Central memory CD8-positive, alpha-beta T cell (primary cell): Measurements from ENCODE around the gene STIL.

ENCODE experiments used
- ATAC-seq: fragments of 150-1000 bp; cut with Tn5 transposase; replicated peaks from 2 replicates; pipeline ENCODE4 v1.10.0; 2022; ENCODE audit warnings: mild to moderate bottlenecking, moderate FRiP score, moderate number of reproducible peaks; ENCODE audit not compliant: poor library complexity, severe bottlenecking; ENCODE audit errors: extremely low read depth
- DNase-seq, 2 donors: peaks; one replicate each; pipeline ENCODE4 v3.0.0; 2021; ENCODE audit warnings: low spot score in 2 of 2
- H3K27ac Mint-ChIP-seq: one replicate; pipeline ENCODE4 v1.8.0; 2022; ENCODE audit warnings: low read depth, mild to moderate bottlenecking, moderate library complexity, mixed read lengths
- H3K27me3 Mint-ChIP-seq: one replicate; pipeline ENCODE4 v1.8.0; 2022; ENCODE audit warnings: mixed read lengths
- H3K36me3 Mint-ChIP-seq: one replicate; pipeline ENCODE4 v1.8.0; 2022; ENCODE audit warnings: mild to moderate bottlenecking, moderate library complexity, mixed read lengths; ENCODE audit not compliant: insufficient read depth
- H3K4me1 Mint-ChIP-seq: one replicate; pipeline ENCODE4 v1.8.0; 2022; ENCODE audit warnings: mixed read lengths
- H3K4me3 Mint-ChIP-seq: one replicate; pipeline ENCODE4 v1.8.0; 2022; ENCODE audit warnings: mild to moderate bottlenecking, moderate library complexity, mixed read lengths
- H3K9me3 Mint-ChIP-seq: one replicate; pipeline ENCODE4 v1.8.0; 2022; ENCODE audit warnings: mixed read lengths

The STIL gene

DNA sequence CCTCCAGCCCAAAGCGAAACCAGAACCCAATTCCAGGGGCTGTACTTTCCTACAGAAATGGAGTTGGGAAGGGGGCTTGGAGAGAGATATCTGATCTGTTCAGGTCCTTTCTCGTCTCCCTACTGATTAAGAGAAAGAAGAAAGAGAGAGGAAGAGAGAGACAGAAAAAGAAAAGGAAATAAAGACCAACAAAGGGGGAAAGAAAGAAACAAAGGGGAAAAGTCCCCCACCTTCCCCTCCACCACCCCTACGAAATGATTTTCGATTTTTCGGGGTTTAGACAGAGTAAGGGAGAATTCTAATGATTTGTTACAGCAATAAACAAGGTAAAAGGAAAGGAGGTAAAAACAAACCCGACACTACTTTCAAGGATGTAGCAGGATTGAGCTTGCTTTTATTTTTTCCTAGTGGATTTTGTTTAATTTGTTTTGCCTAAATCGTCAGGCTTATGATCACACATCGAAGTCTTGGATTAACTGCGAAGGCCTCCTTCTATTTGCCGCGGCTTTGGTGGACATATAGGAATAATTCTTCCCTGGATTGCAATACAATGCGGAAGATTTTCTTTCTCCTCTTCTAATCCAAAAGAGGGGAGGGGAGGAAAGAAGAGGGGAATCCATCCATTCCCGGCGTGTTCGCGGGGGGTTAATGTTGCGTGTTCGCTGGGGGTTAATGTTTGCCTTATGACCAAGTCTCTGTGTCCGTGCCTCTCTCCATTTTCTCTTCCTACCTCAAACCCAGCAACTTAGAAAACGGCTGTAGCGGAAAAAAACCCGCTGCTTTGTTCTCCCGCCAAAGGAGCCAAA lies 83.9 kb downstream of the STIL start:
- no peaks in the 10 kb centered on the region for H3K27me3 Mint-ChIP-seq
- no peak for ATAC-seq
- peak overlapping the region; percentile 52 for H3K4me3 Mint-ChIP-seq
- peaks cover 7% of the 10 kb centered on the region for H3K36me3 Mint-ChIP-seq
- DNase-seq, result no peak
- H3K9me3 Mint-ChIP-seq, result no peaks in the 10 kb centered on the region
- peaks cover 31% of the 10 kb centered on the region for H3K4me1 Mint-ChIP-seq
- H3K27ac Mint-ChIP-seq, result no peak overlapping the region

DNA sequence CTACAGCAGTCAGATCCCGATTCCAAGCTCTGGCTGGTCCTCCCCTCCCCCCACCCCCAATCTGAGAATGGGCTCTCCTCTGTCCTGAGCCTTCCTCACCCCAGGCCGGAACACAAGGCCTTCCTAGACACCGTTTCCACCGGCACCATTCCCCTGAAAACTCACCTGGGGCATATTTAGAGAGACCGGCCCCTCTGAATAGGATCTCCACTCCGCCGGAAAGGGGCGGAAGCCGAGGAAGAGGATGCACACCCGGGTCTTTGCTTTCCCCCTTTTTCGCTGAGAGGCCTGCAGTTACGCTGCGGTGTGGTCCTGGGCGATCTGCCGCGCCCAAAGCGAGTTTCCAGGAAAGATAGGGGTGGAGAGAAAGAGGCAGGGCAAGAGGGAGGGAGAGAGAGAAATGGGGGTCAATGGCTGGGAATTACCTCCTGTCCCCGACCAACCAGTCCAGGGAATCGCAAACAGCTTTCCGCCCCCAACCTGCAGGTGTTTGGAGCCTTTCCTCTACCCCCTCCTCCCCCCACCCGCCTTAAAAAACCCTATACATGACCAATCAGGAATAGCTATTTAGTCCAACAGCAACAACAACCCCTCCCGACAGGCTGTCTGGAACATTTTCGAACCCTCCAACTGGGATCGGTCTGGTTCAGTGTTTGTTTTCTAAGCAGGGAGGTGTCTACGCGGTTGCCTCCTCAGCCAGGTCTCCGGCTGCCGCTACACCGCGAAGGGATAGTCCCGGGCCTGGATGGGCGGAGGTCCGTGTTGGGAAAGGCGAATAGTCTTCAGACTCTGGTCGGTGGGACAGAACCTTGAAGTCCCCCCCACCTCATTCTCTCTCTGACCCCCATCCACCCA lies 84.7 kb downstream of the STIL start:
- Mint-ChIP-seq H3K9me3 (no peaks in the 10 kb centered on the region), H3K4me3 (peak overlapping the region; percentile 23), H3K27ac (no peak overlapping the region), H3K27me3 (no peaks in the 10 kb centered on the region), H3K36me3 (peaks cover 7% of the 10 kb centered on the region), H3K4me1 (peaks cover 31% of the 10 kb centered on the region)
- DNase-seq (no peak), ATAC-seq (no peak)

DNA sequence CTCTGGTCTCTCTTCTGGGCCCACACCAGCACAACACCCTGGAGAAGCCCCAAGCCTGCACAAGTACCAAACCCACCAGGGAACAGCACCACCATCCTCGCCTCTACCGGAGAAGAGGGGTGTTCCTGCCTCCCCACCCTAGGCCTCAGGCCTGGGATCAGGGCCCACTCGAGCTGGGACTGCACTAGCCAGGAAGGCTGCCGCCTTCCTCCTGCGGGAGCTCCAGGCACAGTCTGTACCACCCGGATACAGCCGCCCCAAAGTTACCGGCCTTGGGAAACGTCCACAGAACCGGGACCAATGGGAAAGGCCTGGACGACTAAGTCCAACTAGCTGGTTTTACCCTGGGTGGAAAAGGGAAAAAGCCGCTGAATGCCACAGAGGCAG lies 85.3 kb downstream of the STIL start:
- Mint-ChIP-seq H3K9me3 (no peaks in the 10 kb centered on the region), H3K4me3 (no peak overlapping the region), H3K4me1 (peaks cover 31% of the 10 kb centered on the region), H3K27ac (no peak overlapping the region), H3K27me3 (no peaks in the 10 kb centered on the region), H3K36me3 (peaks cover 7% of the 10 kb centered on the region)
- ATAC-seq (no peak), DNase-seq (no peak)

DNA sequence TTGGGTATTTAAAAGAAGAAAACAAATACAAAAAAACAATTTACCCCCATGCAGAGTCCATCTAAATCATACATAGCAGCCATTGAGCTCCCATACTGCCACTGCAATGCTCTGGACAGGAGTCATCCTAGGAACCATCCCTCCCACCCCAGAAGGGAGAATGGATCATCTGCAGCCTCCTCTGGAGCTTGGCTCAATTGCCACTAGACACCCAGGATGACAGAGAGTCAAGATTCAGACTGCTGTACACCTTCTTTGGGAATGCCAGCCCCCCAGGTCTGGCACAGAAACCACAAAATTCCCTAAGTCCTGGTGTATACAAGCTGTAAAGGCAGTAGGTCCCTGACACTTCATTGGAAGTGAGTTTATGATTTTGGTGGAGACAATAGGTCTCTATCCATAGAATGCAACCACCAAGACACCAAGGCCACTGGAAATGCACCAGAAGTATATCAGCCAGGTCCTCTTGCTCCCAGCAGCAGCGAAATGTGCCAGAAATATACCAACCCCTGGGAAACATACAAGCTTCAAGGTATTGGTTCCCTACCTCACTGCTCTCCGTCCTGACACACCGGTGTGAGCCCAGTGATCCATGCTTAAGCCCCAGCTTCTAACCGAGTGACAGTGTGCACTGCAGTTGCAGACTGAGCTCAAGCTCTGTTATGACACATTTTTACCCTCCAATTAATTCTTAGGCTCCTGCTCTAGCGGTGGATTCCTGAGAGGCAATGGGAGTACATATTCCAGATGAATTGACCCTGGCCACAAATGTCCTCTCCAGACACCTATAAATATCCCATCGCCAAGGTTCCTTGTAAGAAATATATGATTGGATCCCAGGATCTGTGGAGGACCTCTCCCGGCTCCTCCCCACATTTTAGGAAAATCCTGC lies 86.4 kb downstream of the STIL start:
- no peaks in the 10 kb centered on the region for H3K9me3 Mint-ChIP-seq
- DNase-seq, result no peak
- ATAC-seq, result no peak
- H3K27ac Mint-ChIP-seq, result no peak overlapping the region
- H3K36me3 Mint-ChIP-seq, result peaks cover 7% of the 10 kb centered on the region
- H3K4me3 Mint-ChIP-seq, result no peak overlapping the region
- H3K4me1 Mint-ChIP-seq, result peaks cover 29% of the 10 kb centered on the region
- no peaks in the 10 kb centered on the region for H3K27me3 Mint-ChIP-seq

DNA sequence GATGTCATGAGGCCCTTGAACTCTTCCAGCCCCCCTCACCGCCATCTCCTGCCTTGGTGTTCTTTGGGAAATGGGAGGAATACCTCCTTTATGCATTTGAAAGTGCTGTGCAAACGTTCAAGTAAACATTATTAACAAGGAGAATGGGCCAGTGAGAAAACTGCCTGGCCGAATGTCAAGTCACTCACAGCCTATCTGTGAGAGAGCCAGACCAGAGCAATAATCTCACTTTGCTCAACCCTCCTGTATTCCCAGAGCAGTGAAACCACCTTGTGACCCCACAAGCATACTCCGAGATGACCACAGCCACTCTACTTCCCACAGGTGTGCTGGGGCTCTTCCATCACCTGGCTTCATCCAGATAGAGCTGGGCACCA lies 87.1 kb downstream of the STIL start:
- Mint-ChIP-seq H3K36me3 (peaks cover 7% of the 10 kb centered on the region), H3K27me3 (no peaks in the 10 kb centered on the region), H3K9me3 (no peaks in the 10 kb centered on the region), H3K4me3 (no peak overlapping the region), H3K27ac (no peak overlapping the region), H3K4me1 (peaks cover 23% of the 10 kb centered on the region)
- ATAC-seq, result no peak
- DNase-seq, result no peak

DNA sequence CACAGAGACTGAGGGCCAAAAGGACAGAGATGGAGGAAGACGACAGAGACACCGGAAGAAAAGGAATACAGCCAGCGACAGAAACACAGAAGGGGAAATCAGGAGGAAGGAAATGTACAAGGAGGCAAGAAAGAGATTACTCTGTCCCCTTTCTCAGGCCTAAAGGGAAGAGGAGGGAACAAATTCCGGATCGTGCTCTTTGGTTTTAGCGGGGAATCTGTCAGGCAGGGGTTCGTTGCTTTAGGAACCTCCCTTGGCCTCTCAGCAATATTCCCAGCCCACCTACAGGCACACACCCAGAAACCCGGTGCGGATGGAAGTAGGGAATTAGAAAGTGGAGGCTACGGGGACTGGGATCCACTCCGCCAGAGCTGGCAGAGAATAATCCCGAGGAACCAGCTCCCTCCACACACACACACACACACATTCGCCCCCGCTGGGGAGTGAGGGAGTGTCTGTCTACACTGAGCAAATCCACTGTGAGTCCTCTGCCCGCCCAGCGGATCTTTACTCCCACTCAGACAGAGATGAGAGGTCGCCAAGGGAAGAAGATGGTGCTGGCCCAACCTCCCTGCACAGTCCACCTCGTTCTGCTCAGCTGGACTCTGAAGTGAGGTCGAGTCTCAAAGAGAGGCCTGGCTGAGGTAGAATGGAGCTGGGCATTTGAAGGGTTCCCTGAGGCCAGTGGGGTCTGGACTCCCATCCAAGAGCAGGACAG lies 87.7 kb downstream of the STIL start:
- Mint-ChIP-seq H3K36me3 (peaks cover 6% of the 10 kb centered on the region), H3K27me3 (no peaks in the 10 kb centered on the region), H3K9me3 (no peaks in the 10 kb centered on the region), H3K4me3 (peak overlapping the region; percentile 21), H3K27ac (no peak overlapping the region), H3K4me1 (peaks cover 18% of the 10 kb centered on the region)
- ATAC-seq, result no peak
- no peak for DNase-seq

DNA sequence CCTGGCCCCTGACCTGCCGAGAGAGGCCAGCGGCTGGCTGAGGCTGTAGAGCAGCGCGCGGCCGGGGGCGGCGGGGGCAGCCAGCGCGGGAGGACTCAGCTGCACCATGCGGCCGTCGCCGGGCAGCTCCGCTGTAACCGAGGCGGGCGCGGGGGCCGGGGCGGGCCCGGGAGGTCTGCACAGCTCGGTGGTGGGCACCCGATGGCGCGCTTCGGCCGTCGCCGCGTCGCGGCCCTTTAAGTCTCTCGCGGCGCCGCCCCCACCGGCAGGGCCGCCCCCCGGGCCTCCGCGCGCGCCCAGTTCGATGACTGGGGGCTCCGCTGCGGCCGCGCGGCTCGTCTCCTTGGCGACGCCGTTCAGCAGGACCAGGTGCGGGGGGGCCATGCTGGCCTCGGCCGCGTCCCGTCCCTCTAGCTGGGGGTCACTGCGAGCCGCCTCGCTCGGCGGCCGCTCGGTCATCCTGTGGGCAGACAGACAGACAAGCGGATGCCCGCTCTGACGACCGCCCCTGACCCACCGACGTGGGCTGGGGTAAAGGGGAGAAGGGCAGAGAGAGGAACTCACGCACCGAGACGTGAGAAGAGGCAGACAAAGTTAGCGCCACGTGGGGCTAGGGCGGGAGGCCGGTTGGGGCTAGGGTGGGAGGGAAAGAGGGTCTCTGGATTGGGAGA lies 88.4 kb downstream of the STIL start:
- H3K27ac Mint-ChIP-seq, result no peak overlapping the region
- H3K36me3 Mint-ChIP-seq, result peaks cover 3% of the 10 kb centered on the region
- H3K27me3 Mint-ChIP-seq, result no peaks in the 10 kb centered on the region
- peak overlapping the region; percentile 21 for H3K4me3 Mint-ChIP-seq
- DNase-seq, result no peak
- peaks cover 10% of the 10 kb centered on the region for H3K4me1 Mint-ChIP-seq
- no peak for ATAC-seq
- no peaks in the 10 kb centered on the region for H3K9me3 Mint-ChIP-seq

DNA sequence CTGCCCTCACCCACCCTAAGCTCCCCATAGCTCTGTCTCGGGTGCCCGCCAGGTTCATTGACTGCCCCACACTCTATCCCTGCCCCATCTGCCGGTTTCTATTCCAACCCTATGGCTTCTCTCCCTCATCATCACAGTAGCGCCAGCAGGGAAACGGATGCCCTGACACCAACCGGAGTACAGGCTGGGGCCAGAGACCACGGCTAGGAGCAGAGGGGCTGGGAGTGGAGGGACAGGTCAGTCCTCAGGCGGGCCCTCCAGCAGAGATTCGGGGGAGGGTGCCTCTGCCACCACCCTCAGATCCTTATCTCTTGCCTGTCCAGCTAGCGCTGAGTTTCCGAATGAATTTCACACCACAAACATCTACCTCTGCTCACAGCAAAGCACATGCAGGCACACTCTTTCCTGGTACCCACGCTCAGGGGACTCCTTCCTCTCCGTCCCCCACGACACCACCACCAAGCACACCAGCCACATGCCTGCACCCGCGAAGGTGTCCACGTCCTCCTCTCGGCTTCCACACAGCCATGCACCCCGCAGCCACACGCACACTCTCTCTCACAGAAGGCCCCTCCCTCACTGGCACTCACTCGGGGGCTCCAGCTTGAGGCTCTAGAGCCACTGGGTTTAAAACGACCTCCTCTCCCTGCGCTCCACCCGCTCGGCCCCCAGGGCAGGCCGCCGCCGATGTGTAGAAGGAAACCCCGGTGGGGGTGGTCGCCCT lies 89.1 kb downstream of the STIL start:
- H3K4me3 Mint-ChIP-seq, result no peak overlapping the region
- H3K4me1 Mint-ChIP-seq, result peaks cover 3% of the 10 kb centered on the region
- H3K27me3 Mint-ChIP-seq, result no peaks in the 10 kb centered on the region
- DNase-seq (no peak), ATAC-seq (no peak)
- H3K27ac Mint-ChIP-seq, result no peak overlapping the region
- no peaks in the 10 kb centered on the region for H3K36me3 Mint-ChIP-seq
- H3K9me3 Mint-ChIP-seq, result no peaks in the 10 kb centered on the region

DNA sequence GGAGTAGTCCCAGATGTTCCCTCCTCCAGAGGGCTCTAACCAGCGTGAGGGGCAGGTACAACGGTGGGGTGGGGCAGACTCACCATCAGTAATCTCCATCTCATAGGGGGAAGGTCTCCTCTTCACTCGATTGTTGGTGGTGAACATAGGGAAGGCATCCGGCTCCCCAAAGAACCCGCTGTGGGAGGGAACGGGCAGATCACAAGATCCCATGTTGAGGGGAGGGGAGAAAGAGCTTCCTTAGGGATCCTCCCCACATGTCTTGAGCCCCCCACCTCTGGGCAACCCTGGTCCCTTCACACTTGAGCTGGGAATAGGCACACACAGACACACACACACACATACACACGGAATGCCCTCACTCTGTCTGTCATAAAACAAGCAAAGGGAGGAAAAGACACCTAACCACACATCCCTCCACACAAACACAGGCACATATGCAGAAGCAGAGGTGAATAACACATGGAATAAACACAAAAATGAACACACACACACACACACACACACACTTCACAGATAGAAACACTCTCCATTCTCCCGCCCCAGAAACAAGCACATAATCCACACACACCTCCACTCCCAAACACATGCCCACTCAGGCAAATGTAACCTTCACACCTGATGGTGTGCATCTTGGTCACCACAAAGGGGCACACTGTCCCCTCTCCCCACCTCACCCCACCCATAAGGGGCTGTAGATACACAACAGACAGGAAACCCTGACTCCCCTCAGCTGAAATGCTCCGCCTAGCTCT lies 89.8 kb downstream of the STIL start:
- no peak overlapping the region for H3K27ac Mint-ChIP-seq
- ATAC-seq (no peak), DNase-seq (no peak)
- no peak overlapping the region for H3K4me3 Mint-ChIP-seq
- H3K27me3 Mint-ChIP-seq, result no peaks in the 10 kb centered on the region
- H3K4me1 Mint-ChIP-seq, result no peaks in the 10 kb centered on the region
- no peaks in the 10 kb centered on the region for H3K9me3 Mint-ChIP-seq
- no peaks in the 10 kb centered on the region for H3K36me3 Mint-ChIP-seq

DNA sequence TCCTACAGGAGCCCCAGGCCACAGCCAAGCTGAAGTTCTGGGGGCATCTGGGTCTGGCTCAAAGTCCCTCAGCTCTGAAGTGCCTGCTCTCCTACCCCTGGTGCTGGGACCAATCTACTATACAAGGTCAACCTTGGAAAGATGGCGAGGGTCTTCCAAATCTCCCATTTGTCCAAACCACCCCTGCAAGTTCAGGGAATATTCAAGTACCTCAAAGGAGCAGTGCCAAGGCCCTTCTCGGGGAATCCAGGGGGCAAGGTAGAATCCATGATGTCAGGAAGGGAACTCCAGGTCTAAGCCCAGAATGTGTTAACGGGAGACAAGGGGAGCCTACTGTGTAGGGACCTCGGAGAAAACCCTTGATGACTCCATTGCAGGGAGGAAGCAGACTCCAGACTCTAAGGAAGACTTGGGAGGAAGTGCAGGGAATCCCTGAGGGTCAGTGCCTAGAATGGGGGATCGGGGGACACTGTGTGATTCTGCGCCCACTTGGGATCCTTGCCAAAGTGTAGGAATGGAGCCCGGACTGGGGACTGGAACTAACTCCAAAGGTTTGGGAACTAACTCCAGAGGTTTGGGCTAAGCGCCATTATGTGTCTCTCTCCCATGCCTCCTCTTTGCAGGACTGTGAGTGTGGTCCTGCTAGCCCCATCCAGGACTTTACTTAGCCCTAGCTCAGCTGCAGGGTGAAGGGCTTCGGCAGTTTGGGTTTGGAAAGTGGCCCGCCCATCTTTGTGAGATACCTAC lies 90.6 kb downstream of the STIL start:
- DNase-seq, result no peak
- no peak overlapping the region for H3K4me3 Mint-ChIP-seq
- H3K9me3 Mint-ChIP-seq, result no peaks in the 10 kb centered on the region
- H3K36me3 Mint-ChIP-seq, result no peaks in the 10 kb centered on the region
- no peak for ATAC-seq
- no peaks in the 10 kb centered on the region for H3K4me1 Mint-ChIP-seq
- no peaks in the 10 kb centered on the region for H3K27me3 Mint-ChIP-seq
- no peak overlapping the region for H3K27ac Mint-ChIP-seq
